CD14-positive monocyte (primary cell): ENCODE results near the gene INPP4A. TPM values are rescaled to one million over a fixed set of nuclear protein-coding genes. Genes with fewer than 3 reads are reported as not detected.

Experiments used
- DNase-seq, 3 donors: peaks; one replicate each; pipeline ENCODE4 v3.0.0-alpha.2; 2011 to 2022
- H2AFZ ChIP-seq: 2 replicates; pipeline ENCODE4 v1.6.0; 2012; ENCODE audit warnings: mild to moderate bottlenecking, low read depth, low read length, inconsistent platforms; ENCODE audit not compliant: insufficient read depth, poor library complexity, severe bottlenecking
- H3K27ac ChIP-seq, 2 donors: 1 replicate in 1 of 2; 2 replicates in 1 of 2; pipeline ENCODE4 v1.5.1; 2012 to 2013; ENCODE audit warnings: low read length in 2 of 2, control low read depth in 1 of 2, inconsistent platforms in 1 of 2, low read depth in 1 of 2, mild to moderate bottlenecking in 1 of 2
- H3K27me3 ChIP-seq, 2 donors: one replicate each; pipeline versions ENCODE4 v1.6.0 to v1.6.1; 2011 to 2013; ENCODE audit warnings: low read length in 2 of 2; ENCODE audit not compliant: control insufficient read depth in 2 of 2, insufficient read depth in 2 of 2
- H3K36me3 ChIP-seq, 2 donors: replicated peaks in 1 of 2; 1 replicate in 1 of 2; 2 replicates in 1 of 2; pipeline versions ENCODE4 v1.5.1 to v1.6.1; 2012 to 2013; ENCODE audit warnings: low read length in 2 of 2, control low read depth in 1 of 2, inconsistent platforms in 1 of 2, mild to moderate bottlenecking in 1 of 2; ENCODE audit not compliant: insufficient read depth in 2 of 2, control insufficient read depth in 1 of 2
- H3K4me1 ChIP-seq, 2 donors: 1 replicate in 1 of 2; 2 replicates in 1 of 2; pipeline versions ENCODE4 v1.5.1 to v1.6.1; 2012 to 2013; ENCODE audit warnings: low read length in 2 of 2, control low read depth in 1 of 2, inconsistent platforms in 1 of 2, mild to moderate bottlenecking in 1 of 2, moderate library complexity in 1 of 2; ENCODE audit not compliant: insufficient read depth in 2 of 2, control insufficient read depth in 1 of 2
- H3K4me2 ChIP-seq: replicated peaks from 2 replicates; pipeline ENCODE3; 2012; ENCODE audit warnings: low read length, moderate library complexity, mild to moderate bottlenecking; ENCODE audit not compliant: poor library complexity, severe bottlenecking; ENCODE audit errors: extremely low read depth
- H3K4me3 ChIP-seq, 3 experiments: fragments of 200-600 bp in 1 of 3; sonication (generic) in 1 of 3; replicated peaks in 1 of 3; 1 replicate in 2 of 3; 2 replicates in 1 of 3; pipeline ENCODE4 v1.5.1; 2011 to 2013; ENCODE audit warnings: low read length in 3 of 3, mild to moderate bottlenecking in 3 of 3, control low read depth in 2 of 3, low read depth in 2 of 3, inconsistent platforms in 1 of 3, moderate library complexity in 1 of 3
- H3K79me2 ChIP-seq: 2 replicates; pipeline ENCODE4 v1.6.0; 2012; ENCODE audit warnings: mild to moderate bottlenecking, control low read depth, inconsistent platforms, low read length, moderate library complexity; ENCODE audit not compliant: insufficient read depth
- H3K9ac ChIP-seq: 2 replicates; pipeline ENCODE4 v1.6.0; 2017; ENCODE audit warnings: low read length, mild to moderate bottlenecking; ENCODE audit not compliant: insufficient read depth, poor library complexity, severe bottlenecking
- H3K9me3 ChIP-seq, 2 donors: replicated peaks in 1 of 2; 1 replicate in 1 of 2; 2 replicates in 1 of 2; pipeline versions ENCODE4 v1.5.1 to v1.6.1; 2012 to 2013; ENCODE audit warnings: low read length in 2 of 2, control low read depth in 1 of 2; ENCODE audit not compliant: control insufficient read depth in 1 of 2, insufficient read depth in 1 of 2
- H4K20me1 ChIP-seq: 2 replicates; pipeline ENCODE4 v1.6.0; 2012; ENCODE audit warnings: mild to moderate bottlenecking, low read length, control low read depth, moderate library complexity; ENCODE audit not compliant: insufficient read depth
- H3K27ac Mint-ChIP-seq, 7 donors: one replicate each; pipeline ENCODE4 v1.8.0; 2020; ENCODE audit warnings: mild to moderate bottlenecking in 7 of 7, mixed read lengths in 7 of 7, moderate library complexity in 6 of 7, inconsistent platforms in 2 of 7
- H3K27me3 Mint-ChIP-seq, 3 donors: one replicate each; pipeline ENCODE4 v1.8.0; 2021 to 2022; ENCODE audit warnings: low read depth in 3 of 3, mild to moderate bottlenecking in 3 of 3, mixed read lengths in 3 of 3, moderate library complexity in 3 of 3, inconsistent platforms in 1 of 3
- H3K36me3 Mint-ChIP-seq, 2 donors: one replicate each; pipeline ENCODE4 v1.8.0; 2020; ENCODE audit warnings: mixed read lengths in 2 of 2, inconsistent platforms in 1 of 2, mild to moderate bottlenecking in 1 of 2
- H3K4me1 Mint-ChIP-seq: one replicate; pipeline ENCODE4 v1.8.0; 2020; ENCODE audit warnings: mild to moderate bottlenecking, mixed read lengths
- H3K4me3 Mint-ChIP-seq, 2 donors: one replicate each; pipeline ENCODE4 v1.8.0; 2020; ENCODE audit warnings: mild to moderate bottlenecking in 2 of 2, mixed read lengths in 2 of 2, moderate library complexity in 1 of 2
- H3K9me3 Mint-ChIP-seq, 7 donors: one replicate each; pipeline ENCODE4 v1.8.0; 2020 to 2022; ENCODE audit warnings: mixed read lengths in 7 of 7, mild to moderate bottlenecking in 6 of 7, moderate library complexity in 6 of 7, inconsistent platforms in 2 of 7
- CTCF ChIP-seq: fragments of 200-600 bp; IDR thresholded peaks from one replicate; pipeline ENCODE4 v1.8.0; 2022; ENCODE audit warnings: antibody characterized with exemption, mild to moderate bottlenecking
- WGBS: methylation state at CpG from one replicate; pipeline ENCODE4 v1.1.5; 2013; ENCODE audit warnings: missing lambda C conversion rate; ENCODE audit not compliant: insufficient coverage; 5-methylcytosine and 5-hydroxymethylcytosine counted together
- intact Hi-C, 2 donors: fragments of 100-400 bp; cut with micrococcal nuclease; formaldehyde crosslinking; loops; one replicate each; pipeline versions ENCODE4 v1.15.0 to v1.15.1; 2023
- polyA plus RNA-seq, 3 donors: library from polyadenylated mRNA; depleted of rRNA in 1 of 3; unstranded in 2 of 3; stranded (reverse) in 1 of 3; fragments of 300-500 nt in 2 of 3; fragments of >200 nt in 1 of 3; fragmentation: Illumina TruSeq in 2 of 3; gene quantifications; 1 replicate in 2 of 3; 2 replicates in 1 of 3; pipeline ENCODE4 v1.2.3, GENCODE V29; 2012 to 2021

The INPP4A gene
- polyA plus RNA-seq, 3 donors, result 13.7 to 52.4 (median 20.7) TPM

GRCh38 chr2:98608962-98609604, 164.4 kb downstream of the INPP4A start:
- Mint-ChIP-seq H3K27me3 (no peaks in the 10 kb centered on the region), H3K4me3 (peak overlapping the region; percentile 81 to 98), H3K36me3 (peaks cover 37 to 43% of the 10 kb centered on the region in 2 donors), H3K9me3 (no peaks in the 10 kb centered on the region), H3K27ac (peak overlapping the region; percentile 94 to 98 (median 96)), H3K4me1 (peaks cover 47% of the 10 kb centered on the region)
- intact Hi-C loops, result loop anchor here (5.0 to 10.0 kb wide), 4 partner anchors 154 to 728 kb away; partner anchors contain the start of genes EIF5B (in 2 of the 2), TXNDC9 (in 2 of the 2), MITD1 (in 1 of the 2) and MRPL30 (in 1 of the 2)
- H3K27ac ChIP-seq, result peak overlapping the region; percentile 79 to 99
- peaks cover 57% of the 10 kb centered on the region for H3K79me2 ChIP-seq
- peak overlapping the region; percentile 97 for H2AFZ ChIP-seq
- H3K27me3 ChIP-seq, result no peaks in the 10 kb centered on the region
- DNase-seq, result peak in 2 of 3 donors; percentile 7 to 16
- peak overlapping the region; percentile 98 for H3K9ac ChIP-seq
- H3K9me3 ChIP-seq, result no peaks in the 10 kb centered on the region
- TF ChIP-seq CTCF, result no peak
- H4K20me1 ChIP-seq, result peaks cover 13% of the 10 kb centered on the region
- H3K36me3 ChIP-seq, result peaks cover 31 to 40% of the 10 kb centered on the region in 2 donors
- peaks cover 31 to 33% of the 10 kb centered on the region in 2 donors for H3K4me1 ChIP-seq
- peak overlapping the region; percentile 90 for H3K4me2 ChIP-seq
- 5% methylated on average over 25 of the region's 29 CpGs for WGBS
- peak overlapping the region; percentile 70 to 95 (median 95) for H3K4me3 ChIP-seq

GRCh38 chr2:98614024-98614739, 169.5 kb downstream of the INPP4A start:
- intact Hi-C loops, result no loop called here
- Mint-ChIP-seq H3K4me1 (peaks cover 21% of the 10 kb centered on the region), H3K4me3 (no peak overlapping the region), H3K27me3 (no peaks in the 10 kb centered on the region), H3K9me3 (no peaks in the 10 kb centered on the region), H3K27ac (peak overlapping the region in 1 of 7 donors; percentile 41), H3K36me3 (peaks cover 77 to 82% of the 10 kb centered on the region in 2 donors)
- DNase-seq, result no peak
- WGBS, result 100% methylated on average over 9 of the region's 9 CpGs
- Histone ChIP-seq H3K9me3 (no peaks in the 10 kb centered on the region), H4K20me1 (peaks cover 6% of the 10 kb centered on the region), H3K27ac (no peak overlapping the region), H3K79me2 (peaks cover 14% of the 10 kb centered on the region), H3K4me1 (peaks cover 15 to 16% of the 10 kb centered on the region in 2 donors), H3K36me3 (peaks cover 71 to 91% of the 10 kb centered on the region in 2 donors), H2AFZ (no peak overlapping the region), H3K4me3 (no peak overlapping the region), H3K27me3 (no peaks in the 10 kb centered on the region), H3K4me2 (no peak overlapping the region), H3K9ac (no peak overlapping the region)
- TF ChIP-seq CTCF, result no peak
